ENCODE measurements around the gene TGOLN2. TPM values are rescaled to one million over a fixed set of nuclear protein-coding genes. Genes with fewer than 3 reads are reported as not detected.
A peak's percentile ranks its signal among the peaks of the same experiment; 100 is the strongest.

TGOLN2 gene
- total RNA-seq, result 100 to 1,000 TPM; 112 to 151 (median 128) TPM

DNA sequence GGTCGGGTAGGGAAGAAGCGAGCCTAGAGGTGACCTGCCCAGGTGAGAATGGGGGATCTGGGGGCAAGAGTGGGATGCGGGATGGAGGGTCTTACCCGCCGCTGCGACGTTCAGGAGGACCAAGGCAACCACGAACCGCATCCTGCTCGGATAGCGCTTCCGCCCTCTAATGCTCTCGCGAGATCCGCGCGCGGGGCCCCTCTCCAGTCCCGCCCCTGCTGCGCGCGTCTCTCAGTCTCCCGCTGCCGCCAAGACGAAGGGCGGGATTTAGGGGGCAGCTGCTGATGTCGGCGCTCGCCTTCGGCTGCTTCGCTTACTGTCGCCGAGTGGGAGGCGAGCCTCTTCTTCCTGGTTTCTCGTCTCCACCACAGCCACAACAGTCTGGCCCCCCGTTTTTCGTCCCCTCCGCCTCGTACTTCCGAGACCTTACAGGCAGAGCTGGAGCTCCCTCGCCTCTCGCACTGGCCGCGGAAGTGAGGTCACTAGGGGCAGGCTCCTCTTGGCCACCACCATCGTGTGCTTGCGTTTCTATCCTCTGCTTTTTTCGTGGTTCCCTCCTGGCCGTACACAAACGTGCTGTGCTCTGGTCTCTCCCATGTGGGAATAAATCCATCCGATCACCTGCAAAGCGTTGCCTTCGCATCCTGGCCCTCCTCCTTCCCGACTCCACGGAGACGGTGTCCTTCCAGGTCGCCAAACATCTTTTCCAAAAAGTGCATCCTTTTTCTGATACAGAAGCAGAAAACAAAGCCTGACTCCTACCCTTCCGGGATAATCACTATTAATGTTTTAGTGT lies at the start of gene TGOLN2:
TSS of gene TGOLN2 (minus strand) at position 168 of the 796 bp plus-strand sequence. CDS start at position 141, 27 bp downstream.
- TF ChIP-seq, protein P1, sequence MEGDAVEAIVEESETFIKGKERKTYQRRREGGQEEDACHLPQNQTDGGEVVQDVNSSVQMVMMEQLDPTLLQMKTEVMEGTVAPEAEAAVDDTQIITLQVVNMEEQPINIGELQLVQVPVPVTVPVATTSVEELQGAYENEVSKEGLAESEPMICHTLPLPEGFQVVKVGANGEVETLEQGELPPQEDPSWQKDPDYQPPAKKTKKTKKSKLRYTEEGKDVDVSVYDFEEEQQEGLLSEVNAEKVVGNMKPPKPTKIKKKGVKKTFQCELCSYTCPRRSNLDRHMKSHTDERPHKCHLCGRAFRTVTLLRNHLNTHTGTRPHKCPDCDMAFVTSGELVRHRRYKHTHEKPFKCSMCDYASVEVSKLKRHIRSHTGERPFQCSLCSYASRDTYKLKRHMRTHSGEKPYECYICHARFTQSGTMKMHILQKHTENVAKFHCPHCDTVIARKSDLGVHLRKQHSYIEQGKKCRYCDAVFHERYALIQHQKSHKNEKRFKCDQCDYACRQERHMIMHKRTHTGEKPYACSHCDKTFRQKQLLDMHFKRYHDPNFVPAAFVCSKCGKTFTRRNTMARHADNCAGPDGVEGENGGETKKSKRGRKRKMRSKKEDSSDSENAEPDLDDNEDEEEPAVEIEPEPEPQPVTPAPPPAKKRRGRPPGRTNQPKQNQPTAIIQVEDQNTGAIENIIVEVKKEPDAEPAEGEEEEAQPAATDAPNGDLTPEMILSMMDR (IDR thresholded peaks at IDR 0.05), result no peak
- DNase-seq (ENCODE audit: low spot score), result peak; percentile 87
- peak; percentile 94 for ATAC-seq (ENCODE audit: low FRiP score)

DNA sequence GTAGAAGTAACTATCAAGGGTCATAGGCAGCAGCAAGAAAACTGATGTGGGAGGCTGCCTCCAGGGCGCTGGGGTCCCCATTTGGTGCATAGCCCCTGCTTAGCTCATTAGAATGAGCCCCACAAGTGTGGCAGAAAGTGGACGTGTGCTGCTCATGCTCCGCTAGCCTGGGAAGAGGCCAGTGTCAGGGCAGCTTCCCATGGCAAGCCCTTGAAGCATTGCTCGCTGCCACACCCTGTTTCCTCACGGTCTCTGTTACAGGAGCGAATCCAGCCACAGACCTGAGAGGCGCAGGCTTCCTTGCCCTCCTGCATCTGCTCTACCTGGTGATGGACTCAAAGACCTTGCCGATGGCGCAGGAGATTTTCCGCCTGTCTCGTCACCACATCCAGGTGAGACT lies 49.3 kb upstream of the TGOLN2 start:
- ATAC-seq (ENCODE audit: low FRiP score) (no peak), DNase-seq (ENCODE audit: low spot score) (no peak)
- TF ChIP-seq, protein P1 (IDR thresholded peaks at IDR 0.05), result no peak

DNA sequence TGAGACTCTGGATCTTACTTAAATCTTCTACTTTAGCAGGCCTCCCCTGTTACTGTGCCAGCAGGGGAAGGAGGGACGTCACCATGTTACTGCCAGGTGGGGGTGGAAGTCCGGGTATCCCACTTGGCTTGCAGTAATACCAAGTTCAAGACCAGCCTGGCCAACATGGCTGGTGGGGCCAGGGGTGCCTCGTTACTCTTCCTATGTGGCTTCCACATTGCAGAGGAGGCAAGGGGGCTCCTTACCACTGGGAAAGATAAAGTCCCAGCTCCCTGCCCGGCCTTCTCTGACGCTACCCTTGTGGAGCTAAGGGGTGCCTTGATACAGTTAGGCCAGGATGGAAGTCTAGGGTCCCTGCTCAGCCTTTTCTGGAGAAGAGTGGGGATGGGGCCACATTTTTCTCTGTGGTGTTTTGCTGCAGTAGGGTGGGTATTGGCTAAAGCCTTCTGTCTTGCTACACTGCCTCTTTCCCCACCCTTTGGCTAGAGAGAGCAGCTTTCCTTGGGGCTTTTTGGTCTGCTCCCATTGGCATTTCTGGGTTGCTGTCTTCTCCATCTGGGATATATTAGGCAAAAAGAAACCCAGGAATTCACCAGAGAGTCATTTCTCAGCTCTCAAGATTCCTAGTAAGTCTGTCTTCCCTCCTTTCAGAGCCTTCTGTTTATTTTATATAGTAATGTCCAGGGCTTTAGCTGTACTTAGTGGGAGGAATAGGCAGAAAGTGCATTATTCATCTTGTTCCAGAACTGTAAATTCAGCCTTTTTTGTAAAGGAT lies 48.7 kb upstream of the TGOLN2 start:
- ATAC-seq (ENCODE audit: low FRiP score) (no peak), DNase-seq (ENCODE audit: low spot score) (no peak)
- TF ChIP-seq, protein P1 (IDR thresholded peaks at IDR 0.05), result no peak

DNA sequence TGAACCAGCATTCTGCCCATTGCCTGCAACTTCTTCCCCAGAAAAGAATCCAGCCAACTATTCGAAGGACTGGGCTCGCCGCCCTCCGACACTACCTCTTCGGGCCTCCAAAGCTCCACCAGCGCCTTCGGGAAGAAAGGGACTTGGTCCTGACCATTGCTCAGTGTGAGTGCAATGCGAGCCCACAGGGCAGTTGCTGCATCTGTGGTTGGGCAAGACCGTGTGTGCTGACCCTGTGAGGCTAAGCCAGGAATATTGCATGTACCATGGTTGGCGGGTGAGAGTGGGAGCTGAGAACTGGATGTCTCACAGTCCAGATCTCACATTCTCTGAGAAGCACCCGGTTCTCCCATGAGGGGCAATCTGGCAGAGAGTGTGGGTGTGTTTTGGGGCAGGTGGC lies 43.3 kb upstream of the TGOLN2 start:
- TF ChIP-seq, protein P1 (IDR thresholded peaks at IDR 0.05), result no peak
- DNase-seq (ENCODE audit: low spot score) (no peak), ATAC-seq (ENCODE audit: low FRiP score) (no peak)

DNA sequence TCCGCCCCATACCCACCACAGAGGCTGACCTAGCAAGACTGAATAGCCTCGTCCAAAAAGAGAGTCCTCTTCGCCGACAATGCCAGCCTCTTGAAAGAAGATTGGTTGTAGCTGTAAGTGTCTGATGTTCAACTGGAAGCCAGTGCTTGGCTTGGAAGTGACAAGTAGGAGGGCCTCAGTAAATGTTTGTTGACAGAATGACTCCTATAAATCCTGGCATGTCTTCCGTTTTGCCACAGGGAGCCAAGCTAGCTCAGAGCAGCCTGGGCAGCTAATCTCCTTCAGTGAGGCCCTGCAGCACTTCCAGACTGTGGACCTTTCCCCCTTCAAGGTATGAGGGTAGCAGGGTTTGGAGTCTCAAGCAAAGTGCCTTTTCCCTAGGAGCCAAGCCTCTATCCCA lies 41.7 kb upstream of the TGOLN2 start:
- TF ChIP-seq, protein P1 (IDR thresholded peaks at IDR 0.05), result no peak
- DNase-seq (ENCODE audit: low spot score), result no peak
- ATAC-seq (ENCODE audit: low FRiP score), result no peak

DNA sequence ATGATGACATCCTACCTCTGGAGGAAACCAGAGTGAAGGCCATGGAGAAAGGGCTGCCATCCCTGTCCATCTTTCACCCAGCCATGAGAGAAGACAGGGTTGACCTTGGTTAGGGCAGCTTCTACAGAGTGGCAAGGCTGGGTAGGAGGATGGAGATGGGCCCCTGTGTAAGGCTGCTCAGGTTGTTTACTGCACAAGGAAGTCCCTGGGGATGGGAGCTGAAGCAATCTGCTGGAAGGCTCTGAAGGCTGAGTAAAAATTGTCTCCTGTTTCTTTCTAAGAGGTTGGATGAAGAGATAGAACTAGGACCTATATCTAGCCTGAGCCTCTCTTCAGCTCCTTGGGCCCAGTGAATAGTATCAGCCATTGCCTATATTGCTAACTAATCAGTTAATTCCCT lies 41.1 kb upstream of the TGOLN2 start:
- ATAC-seq (ENCODE audit: low FRiP score) (no peak), DNase-seq (ENCODE audit: low spot score) (no peak)
- TF ChIP-seq, protein P1 (IDR thresholded peaks at IDR 0.05), result no peak

All from omental fat pad (tissue), 4 donors.